ENCODE data around the gene GRXCR1.

- TF ChIP-seq CTCF (IDR thresholded peaks at IDR 0.05) (no peak), ZFX (IDR thresholded peaks at IDR 0.05; ENCODE audit: borderline replicate concordance) (no peak)
Observed at GRCh38 chr4:42927946-42928345, 35.4 kb downstream of the GRXCR1 start.

Measured in 22Rv1 (cell line).